ENCODE measurements around the gene NPW. TPM values are rescaled to one million over a fixed set of nuclear protein-coding genes. Genes with fewer than 3 reads are reported as not detected.

NPW gene
- total RNA-seq, 1 donor from 2014 or later: 0.46 TPM

- no peak for TF ChIP-seq CTCF (conservative IDR thresholded peaks at IDR 0.05; ENCODE audit: low read depth, low read length)
- H3K4me3 ChIP-seq (ENCODE audit: low read depth, low read length): no peak overlapping the region
- DNase-seq (ENCODE audit: low read depth): no peak
Observed at GRCh38 chr16:2053211-2053610, 33.6 kb downstream of the NPW start.

GRCh38 chr16:2053897-2054296 lies 34.3 kb downstream of the NPW start:
- no peak for TF ChIP-seq CTCF (conservative IDR thresholded peaks at IDR 0.05; ENCODE audit: low read depth, low read length)
- DNase-seq (ENCODE audit: low read depth): no peak
- H3K4me3 ChIP-seq (ENCODE audit: low read depth, low read length): no peak overlapping the region

GRCh38 chr16:2054543-2055245 lies 35.1 kb downstream of the NPW start:
- no peak overlapping the region for H3K4me3 ChIP-seq (ENCODE audit: low read depth, low read length)
- no peak for TF ChIP-seq CTCF (conservative IDR thresholded peaks at IDR 0.05; ENCODE audit: low read depth, low read length)
- DNase-seq (ENCODE audit: low read depth): no peak

GRCh38 chr16:2056077-2056476 lies 36.5 kb downstream of the NPW start:
- no peak for TF ChIP-seq CTCF (conservative IDR thresholded peaks at IDR 0.05; ENCODE audit: low read depth, low read length)
- no peak for DNase-seq (ENCODE audit: low read depth)
- H3K4me3 ChIP-seq (ENCODE audit: low read depth, low read length): no peak overlapping the region

- no peak for DNase-seq (ENCODE audit: low read depth)
- H3K4me3 ChIP-seq (ENCODE audit: low read depth, low read length): no peak overlapping the region
- TF ChIP-seq CTCF (conservative IDR thresholded peaks at IDR 0.05; ENCODE audit: low read depth, low read length): no peak
Observed at GRCh38 chr16:2056681-2057407, 37.3 kb downstream of the NPW start.

- no peak for TF ChIP-seq CTCF (conservative IDR thresholded peaks at IDR 0.05; ENCODE audit: low read depth, low read length)
Observed at GRCh38 chr16:2057438-2057837, 37.9 kb downstream of the NPW start.

More at GRCh38 chr16:2057438-2057837, 37.9 kb downstream of the NPW start:
- no peak for DNase-seq (ENCODE audit: low read depth)
- no peak overlapping the region for H3K4me3 ChIP-seq (ENCODE audit: low read depth, low read length)

Measured in epithelial cell of proximal tubule (primary cell).